ENCODE data around the gene SDHA.
A peak's percentile ranks its signal among the peaks of the same experiment; 100 is the strongest.
"Not testable (repeated sequence)": the region's sequence is repeated elsewhere in the genome, so short reads cannot be mapped to it uniquely, and the experiment has no call there.

The SDHA gene

DNA sequence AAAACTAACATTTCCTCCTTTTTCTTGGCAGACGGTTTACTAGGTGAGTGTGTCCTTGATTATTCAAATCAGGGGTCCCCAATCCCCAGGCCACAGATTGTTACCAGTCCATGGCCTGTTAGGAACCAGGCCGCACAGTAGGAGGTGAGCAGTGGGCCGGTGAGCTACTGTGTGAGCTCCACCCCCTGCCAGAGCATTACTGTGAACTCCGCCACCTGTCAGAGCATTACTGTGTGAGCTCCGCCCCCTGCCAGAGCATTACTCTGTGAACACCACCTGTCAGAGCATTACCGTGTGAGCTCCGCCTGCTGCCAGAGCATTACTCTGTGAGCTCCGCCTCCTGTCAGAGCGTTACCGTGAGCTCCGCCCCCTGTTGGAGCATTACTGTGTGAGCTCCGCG is 39.0 kb downstream of the SDHA start:
- no peak for DNase-seq (ENCODE audit: low read depth)

DNA sequence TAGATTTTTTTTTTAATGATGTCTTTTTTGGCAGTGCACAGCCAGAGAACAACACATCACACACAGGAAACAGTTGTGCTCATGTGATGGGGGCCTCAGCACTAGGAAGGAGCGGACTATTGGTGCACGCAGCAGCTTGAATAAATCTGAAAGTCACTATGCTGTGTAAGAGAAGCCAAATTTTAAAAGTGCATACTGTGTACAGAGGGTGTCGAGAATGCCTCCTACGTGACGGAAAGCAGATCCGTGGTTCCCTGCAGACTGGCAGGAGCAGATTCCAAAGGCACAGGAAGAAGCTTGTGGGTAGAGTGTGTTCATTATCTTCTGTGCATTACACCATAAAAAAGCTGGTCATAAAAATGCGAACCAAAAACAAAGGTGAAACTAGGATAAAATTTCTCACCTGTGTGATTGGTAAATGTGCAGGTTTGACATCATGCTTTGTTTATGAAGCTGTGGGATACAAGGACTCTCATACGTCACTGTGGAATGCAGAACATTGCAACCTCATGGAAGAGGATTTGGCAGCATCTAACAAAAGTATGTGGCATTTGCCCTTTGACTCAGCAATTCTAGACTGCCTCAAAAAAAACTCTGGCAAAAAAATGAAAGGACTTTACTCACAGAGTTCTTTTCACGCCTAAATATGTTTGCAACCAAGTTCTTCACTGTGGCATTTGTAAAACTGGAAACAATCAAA is 45.3 kb downstream of the SDHA start:
- peak; percentile 98 for DNase-seq (ENCODE audit: low read depth)

DNA sequence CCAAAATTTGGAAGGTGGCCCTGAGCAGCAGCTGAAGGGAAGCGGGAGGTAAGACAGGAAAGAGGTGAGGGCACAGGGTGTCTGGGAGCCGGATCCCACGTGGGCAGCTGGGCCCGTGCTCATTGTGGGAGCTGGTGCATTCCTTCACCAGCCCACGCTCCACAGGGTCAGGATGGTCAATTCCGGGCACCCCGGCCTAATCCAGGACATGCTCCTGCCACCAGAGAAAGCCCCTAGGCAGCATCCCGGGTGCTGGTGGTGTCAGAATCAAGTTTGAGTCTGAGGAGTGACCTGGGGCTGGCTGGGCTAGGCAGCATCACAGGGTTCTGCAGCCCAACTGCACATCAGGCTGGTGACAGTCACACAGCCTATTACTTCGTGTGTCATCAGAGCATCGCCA is 46.2 kb downstream of the SDHA start:
- peak; percentile 13 for DNase-seq (ENCODE audit: low read depth)

DNA sequence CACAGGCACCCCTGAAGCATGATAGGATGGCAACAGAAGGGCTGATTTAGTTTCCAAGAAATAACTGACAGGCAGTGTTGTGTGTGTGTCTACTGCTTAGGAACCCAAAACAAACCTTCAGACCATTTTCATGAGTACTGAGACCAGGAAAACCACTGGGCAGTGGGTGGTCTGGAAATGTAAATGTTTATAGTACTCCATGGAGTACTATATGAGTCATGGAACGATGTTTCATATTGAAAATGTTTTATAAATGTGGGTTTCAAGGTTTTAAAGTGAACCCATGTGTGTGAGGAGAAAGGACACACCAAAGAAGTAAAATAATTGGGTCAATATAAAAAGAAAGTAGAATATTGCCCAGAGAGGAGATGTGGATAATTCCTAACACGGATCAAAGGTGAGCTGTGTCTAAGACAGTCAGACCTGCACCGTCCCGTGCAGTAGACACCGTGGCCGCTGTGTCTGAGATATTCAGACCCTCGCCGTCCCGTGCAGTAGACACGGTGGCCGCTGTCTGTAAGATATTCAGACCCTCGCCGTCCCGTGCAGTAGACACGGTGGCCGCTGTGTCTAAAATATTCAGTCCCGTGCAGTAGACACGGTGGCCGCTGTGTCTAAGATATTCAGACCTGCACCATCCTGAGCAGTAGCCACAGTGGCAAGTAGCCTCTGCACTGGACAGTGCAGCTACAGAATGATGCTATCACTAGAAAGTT is 48.3 kb downstream of the SDHA start:
- DNase-seq (ENCODE audit: low read depth): peak; percentile 80

DNA sequence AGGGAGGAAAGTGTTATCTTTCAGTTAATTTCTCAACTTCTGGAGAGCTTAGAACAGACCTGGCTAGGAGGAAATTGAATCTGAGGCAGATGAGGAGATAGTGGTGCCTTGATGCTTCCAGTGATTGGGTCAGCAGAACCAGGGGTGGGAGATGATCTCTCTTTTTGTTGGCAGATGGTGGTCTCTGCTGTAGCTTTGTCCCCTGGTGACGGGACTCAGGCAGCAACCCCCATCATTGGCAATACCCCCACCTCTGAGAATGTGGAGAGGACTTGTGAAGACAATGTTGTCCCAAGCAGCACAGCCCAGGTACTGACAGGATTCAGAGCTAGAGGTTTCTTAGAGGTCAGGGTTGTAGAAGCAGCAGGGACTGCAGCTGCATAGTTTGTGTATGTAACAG is 49.6 kb downstream of the SDHA start:
- DNase-seq (ENCODE audit: low read depth): no peak

DNA sequence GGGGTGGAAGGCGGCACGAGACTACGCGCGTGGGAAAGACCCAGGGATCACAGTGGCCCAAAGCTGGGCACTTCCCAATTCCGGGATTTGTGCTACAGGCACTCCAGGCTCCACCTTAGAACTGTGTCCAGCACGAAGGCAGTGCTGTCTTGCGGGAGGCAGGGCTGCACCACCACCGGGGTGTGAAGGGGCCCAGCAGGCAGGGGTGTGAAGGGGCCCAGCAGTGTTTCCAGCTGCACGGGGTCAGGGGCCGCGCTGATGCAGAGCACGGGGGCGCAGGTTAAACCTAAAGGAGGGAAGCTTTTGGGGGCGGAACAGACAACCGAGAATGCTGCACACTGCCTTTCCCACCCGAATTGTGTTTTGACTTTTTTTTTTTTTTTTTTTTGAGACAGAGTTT is 52.2 kb downstream of the SDHA start:
- DNase-seq (ENCODE audit: low read depth): no peak

DNA sequence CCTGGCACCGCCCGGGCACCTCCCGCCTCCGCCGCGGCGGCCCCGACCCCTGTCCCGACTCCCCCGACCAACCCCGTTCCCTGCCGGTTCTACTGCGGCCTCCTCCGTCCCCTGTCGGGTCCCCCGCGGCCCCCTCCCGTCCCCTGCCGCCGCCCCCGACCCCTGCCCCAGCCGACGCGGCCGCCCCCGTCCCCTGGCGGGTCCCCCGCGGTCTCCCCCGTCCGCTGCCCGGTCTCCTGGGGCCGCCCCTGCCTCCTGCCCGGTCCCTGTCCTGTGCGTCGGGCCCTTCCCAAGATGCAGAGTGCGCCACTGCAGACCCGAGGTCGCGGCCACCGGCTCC is 53.7 kb downstream of the SDHA start:
- not testable (repeated sequence) for DNase-seq (ENCODE audit: low read depth)

DNA sequence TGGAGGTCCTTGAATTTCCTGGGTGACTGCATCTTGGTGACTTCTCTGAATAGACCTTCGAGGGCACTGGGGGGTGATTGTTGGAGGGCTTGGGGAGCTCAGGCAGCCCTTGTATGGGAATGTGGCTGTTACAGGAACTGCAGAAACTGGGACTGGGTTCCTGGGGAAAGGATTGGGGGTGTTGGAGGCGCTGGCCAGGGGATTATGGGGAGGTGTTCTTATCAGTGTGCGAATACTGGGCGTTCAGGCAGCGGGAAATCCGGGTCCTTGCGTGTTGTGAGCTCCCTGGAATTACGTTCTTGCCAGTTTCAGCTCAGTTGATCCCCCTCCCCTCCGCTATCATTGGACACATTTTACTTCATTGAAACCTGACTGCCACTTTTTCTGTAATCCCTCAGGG is 55.0 kb downstream of the SDHA start:
- not testable (repeated sequence) for DNase-seq (ENCODE audit: low read depth)

DNA sequence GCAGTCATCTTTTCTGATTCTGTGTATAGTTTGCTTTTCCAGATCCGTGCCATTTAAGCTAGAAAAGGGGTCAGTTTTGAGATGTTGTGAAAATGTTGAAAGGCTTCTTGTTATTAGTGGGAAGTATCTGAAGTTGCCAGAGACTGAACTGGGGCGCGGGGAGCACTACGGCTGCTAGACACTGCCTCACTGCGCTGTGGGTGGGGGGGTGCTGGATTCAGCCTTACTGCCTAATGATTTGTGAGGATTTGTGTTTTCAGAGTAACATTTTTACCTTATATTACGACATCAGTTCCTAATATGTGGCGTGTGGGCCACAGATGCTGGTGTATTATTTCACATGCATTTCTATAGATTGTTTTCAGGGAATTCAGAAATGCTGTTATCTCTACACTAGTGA is 55.4 kb downstream of the SDHA start:
- DNase-seq (ENCODE audit: low read depth): not testable (repeated sequence)

DNA sequence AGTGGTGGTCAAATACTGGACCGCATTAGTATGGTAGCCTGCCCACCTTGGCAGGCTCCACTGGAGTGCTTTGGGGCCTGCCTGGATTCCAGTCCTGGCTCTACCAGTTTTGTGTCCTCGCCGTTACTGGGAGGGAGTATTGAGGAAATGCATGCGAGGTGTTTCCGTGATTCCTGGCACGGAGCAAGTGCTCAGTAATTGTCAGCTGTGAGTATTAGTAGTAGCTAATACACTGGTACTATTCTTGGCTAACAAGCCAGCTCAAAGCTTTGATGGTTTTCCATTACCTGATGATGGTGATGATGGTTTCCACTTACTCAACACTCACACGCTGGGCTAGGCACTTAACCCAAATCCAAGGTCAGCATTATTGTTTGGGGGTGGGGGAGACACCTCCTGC is 56.2 kb downstream of the SDHA start:
- DNase-seq (ENCODE audit: low read depth): not testable (repeated sequence)

DNA sequence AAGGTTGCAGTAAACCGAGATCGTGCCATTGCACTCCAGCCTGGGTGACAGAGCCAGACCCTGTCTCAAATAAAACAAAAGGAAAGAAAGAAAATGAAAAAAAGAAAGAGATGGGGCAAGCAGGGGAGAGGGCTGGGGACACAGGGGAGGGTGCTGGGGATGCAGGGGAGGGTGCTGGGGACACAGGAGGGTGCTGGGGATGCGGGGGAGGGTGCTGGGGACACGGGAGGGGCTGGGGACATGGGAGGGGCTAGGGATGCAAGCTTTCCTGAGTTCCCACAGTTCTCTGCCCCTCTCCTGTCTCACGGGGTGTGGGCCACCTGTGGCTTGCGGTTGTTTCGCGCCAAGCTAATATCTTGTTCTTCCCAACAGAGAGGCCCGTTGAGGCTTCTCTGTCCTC is 60.5 kb downstream of the SDHA start:
- DNase-seq (ENCODE audit: low read depth): no peak

DNA sequence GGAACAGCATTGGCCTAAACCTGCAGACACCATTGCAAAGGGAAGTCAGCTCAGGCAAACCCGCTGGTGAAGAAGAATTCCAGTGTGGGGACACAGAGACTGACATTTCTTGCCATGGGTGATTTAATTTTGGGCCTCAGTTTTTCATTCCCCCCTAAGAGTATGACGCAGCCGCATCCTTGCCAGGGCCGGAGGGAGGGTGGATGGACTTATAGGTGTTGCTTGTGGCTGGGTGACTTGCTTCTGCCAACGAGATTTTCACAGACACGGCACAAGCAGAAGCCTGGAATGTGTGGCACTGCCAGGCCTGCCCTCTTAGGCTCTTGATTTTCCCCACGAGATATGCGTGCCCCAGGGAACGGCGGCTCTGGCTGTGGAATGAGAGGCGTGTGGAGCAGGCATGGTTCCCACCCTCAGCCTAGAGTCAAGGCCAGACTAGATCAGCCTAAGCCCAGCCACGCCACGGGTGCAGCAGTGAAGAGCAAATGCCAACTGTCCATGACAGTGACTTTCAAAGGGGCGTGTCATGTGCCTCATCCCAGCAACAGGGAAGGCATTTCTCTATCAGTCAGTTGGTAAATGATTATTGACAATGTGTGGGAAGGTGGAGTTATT is 61.0 kb downstream of the SDHA start:
- not testable (repeated sequence) for DNase-seq (ENCODE audit: low read depth)

DNA sequence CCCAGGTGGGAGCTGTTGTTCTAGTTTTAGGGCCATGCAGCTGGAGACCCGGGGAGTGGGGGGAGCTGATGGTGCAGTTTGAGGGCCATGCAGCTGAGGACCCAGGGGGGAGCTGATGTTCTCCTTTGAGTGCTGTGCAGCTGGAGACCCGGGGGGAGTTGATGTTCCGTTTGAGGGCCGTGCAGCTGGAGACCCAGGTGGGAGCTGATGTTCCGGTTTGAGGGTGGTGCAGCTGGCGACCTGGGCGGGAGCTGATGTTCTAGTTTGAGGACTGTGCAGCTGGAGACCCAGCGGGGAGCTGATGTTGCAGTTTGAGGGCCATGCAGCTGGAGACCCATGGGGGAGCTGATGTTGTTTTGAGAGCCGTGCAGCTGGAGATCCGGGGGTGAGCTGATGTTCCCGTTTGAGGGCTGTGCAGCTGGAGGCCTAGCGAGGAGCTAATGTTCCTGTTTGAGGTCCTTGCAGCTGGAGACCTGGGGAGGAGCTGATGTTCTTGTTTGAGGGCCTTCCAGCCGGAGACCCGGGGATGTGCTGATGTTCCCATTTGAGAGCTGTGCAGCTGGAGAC is 68.0 kb downstream of the SDHA start:
- DNase-seq (ENCODE audit: low read depth): no peak

DNA sequence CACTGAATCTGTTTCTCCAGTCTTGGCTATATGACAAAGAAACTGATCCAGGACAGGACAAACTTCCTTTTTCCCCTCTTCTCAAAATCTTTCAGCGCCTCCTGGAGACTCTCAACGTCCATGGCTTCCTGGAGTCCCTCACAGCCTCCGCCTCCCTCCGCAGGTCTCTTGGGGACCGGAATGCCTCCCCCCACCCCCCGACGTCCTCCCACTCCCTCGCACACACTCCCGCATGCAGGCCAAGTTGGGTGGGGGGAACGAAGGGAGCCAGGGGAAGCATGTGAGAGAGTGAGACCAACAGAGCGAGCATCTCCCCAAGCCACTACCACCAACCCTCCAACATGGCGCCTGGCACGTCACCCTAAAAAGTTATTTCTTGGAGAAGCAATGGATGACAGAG is 72.1 kb downstream of the SDHA start:
- DNase-seq (ENCODE audit: low read depth): not testable (repeated sequence)

DNA sequence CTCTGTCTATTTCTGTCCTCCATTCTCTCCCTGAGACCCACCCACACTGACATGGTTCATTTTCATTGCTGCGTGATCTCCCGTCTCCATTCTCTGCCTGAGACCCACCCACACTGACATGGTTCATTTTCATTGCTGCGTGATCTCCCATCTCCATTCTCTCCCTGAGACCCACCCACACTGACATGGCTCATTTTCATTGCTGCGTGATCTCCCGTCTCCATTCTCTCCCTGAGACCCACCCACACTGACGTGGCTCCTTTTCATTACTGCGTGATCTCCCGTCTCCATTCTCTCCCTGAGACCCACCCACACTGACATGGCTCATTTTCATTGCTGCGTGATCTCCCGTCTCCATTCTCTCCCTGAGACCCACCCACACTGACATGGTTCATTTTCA is 73.2 kb downstream of the SDHA start:
- not testable (repeated sequence) for DNase-seq (ENCODE audit: low read depth)

DNA sequence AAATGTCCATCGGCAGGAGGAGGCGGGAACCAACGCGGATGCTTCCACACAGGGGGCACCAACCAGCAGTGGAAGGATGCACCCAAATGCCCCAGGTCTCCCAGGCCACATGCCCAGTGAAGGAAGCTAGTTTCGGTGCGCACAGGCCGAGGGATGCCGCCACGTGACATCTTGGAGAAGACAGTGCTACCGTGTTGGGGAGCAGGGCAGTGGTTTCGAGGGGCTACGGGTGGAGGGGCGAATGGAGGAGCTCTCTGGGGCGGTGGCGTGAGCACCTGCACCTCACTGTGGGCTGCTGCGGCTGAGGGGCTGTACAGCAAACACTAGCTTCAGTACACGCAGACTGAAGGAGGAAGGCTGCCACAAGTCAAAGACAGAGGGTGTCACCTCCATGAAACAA is 76.7 kb downstream of the SDHA start:
- DNase-seq (ENCODE audit: low read depth): not testable (repeated sequence)

DNA sequence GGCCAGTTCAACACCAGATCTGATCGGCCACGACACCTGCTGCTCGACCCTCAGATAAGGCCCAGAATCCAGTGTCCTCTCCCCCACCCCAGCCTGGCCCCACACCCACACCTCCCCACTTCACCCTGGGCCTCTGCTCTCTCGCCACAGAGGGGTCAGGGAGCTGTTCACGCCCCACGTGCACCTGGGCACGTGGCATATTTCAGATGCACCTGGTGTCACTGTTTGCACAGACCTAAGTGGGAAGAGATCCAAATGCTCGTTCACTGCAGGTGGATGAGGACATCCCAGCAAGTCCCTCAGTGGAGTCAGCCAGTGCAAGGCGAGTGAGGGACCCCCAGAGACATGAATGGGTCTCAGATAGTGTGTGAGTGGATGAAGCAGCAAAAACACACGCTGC is 78.1 kb downstream of the SDHA start:
- not testable (repeated sequence) for DNase-seq (ENCODE audit: low read depth)

DNA sequence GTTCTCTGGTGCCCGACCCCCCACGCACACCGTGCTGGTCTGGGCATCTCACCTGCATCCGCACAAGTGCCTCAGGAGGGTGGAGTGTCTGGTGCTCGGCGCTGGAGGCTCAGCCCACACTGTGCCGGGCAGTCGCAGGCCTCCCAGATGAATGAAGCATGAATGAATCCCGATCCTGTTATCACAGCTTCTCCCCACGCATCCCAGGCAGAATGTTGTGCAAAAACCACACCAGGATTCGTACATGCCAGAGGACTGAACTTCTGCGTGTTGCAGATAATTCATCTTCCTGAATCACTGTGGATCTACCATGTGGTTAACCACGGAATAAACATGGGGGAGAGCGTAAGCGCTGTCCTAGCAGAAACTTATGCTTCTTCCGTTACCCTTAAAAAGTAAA is 78.8 kb downstream of the SDHA start:
- DNase-seq (ENCODE audit: low read depth): peak; percentile 91

DNA sequence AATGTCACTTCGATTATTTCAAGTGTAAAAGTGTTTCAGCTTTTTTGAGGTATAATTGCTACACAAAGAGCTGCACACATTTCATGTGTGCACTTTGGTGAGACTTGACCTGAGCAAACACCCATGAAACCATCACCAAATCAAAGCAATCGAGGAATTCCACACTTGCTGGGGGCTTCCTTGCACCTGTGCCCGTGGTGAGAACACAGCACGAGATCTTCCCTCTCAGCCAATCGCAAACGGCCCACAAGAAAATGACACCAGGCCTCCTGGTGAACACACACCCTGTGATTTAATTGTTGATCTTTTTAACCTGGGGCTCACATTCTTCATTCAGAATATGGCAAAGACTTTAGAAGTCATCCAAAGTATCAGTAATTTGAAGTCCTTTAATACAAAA is 79.3 kb downstream of the SDHA start:
- DNase-seq (ENCODE audit: low read depth): not testable (repeated sequence)

DNA sequence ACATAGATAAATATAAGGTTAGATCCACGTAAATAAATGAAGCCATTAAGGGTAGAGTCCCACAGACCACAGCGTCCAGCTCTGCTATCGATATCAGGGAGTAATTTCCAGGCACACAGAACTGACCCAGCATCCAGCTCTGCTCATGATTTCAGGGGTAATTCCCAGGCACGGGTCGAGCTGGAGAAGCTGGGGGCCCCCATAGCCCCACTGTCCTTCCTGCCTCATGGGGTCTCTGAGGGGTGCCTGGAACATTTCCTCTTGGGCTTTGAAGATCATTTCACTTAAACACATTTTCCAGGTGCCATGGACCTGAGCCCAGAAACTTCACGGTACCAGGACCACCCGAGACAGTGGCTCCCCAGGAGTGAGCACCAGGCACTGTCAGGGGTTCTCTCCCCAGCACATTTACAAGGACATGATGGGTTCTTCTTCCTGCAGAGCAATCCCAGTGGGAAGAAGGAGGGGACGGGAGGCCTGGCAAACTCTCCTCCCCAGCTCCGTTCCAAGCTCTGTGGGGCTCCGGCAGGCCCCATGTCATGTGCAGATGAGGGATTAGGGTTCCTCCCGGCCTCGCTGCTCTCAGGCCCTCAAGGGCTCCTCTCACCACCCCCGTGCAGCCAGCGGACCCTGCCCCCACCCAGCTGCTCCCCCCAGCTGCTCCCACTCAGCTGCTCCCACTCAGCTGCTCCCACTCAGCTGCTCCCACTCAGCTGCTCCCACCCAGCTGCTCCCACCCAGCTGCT is 80.0 kb downstream of the SDHA start:
- not testable (repeated sequence) for DNase-seq (ENCODE audit: low read depth)

DNA sequence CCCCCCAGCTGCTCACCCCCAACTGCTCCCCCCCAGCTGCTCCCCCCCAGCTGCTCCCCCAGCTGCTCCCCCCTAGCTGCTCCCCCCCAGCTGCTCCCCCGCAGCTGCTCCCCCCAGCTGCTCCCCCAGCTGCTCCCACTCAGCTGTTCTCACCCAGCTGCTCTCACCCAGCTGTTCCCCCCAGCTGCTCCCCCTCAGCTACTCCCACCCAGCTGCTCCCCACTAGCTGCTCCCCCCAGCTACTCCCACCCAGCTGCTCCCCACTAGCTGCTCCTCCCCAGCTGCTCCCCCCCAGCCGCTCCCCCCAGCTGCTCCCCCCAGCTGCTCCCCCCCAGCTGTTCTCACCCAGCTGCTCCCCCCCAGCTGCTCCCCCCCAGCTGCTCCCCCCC is 80.6 kb downstream of the SDHA start:
- DNase-seq (ENCODE audit: low read depth): no peak

DNA sequence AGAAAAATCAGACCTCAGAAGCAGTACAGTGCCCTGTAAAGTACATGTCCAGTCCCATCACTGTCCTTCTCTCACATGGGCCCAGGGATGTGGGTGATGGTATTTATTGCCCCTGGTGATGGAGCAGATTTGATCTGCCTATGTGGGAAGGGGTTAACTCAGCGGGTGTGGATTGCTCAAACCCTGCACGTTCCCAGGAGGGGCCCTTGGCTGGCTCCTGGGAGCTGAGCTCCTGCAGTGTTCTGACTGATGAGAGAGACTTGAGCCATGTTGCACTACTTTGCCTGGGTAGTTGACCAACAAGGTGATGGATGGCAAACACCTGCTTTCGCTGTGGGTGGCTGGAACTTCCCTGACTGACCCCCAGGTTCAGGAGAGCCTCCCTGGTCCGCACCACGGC is 81.8 kb downstream of the SDHA start:
- not testable (repeated sequence) for DNase-seq (ENCODE audit: low read depth)

Data from iris pigment epithelial cell (primary cell).